WI38 (cell line): ENCODE measurements around the gene EMC7.
"Not testable (repeated sequence)": the region's sequence is repeated elsewhere in the genome, so short reads cannot be mapped to it uniquely, and the experiment has no call there.

Source experiments
- H3K4me3 ChIP-seq: 2 replicates; pipeline ENCODE4 v1.5.1; 2011; ENCODE audit warnings: low read depth, mild to moderate bottlenecking, control low read depth, low read length
- CTCF ChIP-seq: IDR thresholded peaks from 2 replicates; pipeline ENCODE4 v1.5.1; 2012; ENCODE audit warnings: low read depth, mild to moderate bottlenecking, control low read depth, low read length

EMC7 gene

DNA sequence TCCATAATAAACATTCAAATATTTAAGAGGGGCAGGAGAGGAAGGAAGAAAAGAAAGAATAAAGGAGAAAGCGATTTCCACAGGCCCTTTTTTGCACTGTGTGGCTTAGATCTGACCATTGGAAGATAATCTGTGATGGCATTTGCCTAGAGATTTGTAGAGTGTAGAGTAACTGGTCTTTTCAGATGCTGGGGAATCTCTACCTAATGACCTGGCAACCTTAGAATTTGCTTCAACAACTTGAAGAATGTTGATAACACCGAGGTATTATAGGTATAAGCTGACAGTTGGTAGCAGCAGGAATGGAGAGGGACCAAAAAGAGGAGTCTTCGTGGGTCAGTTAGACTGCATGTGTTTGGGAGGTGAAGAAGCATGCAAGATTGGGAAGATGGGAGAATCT, 41.7 kb downstream of the EMC7 start:
- no peak for TF ChIP-seq CTCF
- H3K4me3 ChIP-seq, result no peak overlapping the region

DNA sequence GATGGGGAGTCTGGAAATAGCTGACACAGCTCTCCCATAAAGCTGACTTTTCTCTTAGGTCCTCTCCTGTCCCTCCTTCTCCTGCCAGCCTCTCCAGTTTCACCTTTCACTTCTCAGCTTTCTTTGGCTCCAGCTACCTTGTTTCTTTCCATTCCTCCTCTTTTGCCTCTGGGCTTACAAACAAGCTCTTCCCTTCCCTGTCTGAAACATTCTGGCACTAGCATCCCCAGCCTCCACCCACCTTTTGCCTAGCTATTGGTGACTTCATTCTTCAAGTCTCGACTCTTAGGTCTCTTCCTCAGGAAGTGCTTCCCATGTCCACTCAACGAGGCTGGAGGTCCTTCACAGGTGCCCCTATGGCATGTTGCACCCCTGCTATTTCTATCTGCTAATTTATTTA, 42.2 kb downstream of the EMC7 start:
- no peak overlapping the region for H3K4me3 ChIP-seq
- no peak for TF ChIP-seq CTCF

DNA sequence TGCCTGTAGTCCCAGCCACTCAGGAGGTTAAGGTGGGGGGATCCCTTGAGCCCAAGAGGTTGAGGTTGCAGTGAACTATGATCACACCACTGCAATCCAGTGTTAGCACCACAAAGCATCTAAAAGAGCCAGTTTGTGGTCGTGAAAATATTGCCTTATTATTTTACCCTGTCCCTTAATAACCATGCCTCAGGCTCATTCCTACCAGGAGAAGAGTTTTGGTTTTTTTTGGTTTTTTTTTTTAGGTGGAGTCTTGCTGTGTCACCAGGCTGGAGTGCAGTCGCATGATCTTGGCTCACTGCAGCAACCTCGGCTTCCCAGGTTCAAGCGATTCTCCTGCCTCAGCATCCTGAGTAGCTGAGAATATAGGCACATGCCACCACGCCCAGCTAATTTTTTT, 44.8 kb downstream of the EMC7 start:
- no peak for TF ChIP-seq CTCF
- no peak overlapping the region for H3K4me3 ChIP-seq

DNA sequence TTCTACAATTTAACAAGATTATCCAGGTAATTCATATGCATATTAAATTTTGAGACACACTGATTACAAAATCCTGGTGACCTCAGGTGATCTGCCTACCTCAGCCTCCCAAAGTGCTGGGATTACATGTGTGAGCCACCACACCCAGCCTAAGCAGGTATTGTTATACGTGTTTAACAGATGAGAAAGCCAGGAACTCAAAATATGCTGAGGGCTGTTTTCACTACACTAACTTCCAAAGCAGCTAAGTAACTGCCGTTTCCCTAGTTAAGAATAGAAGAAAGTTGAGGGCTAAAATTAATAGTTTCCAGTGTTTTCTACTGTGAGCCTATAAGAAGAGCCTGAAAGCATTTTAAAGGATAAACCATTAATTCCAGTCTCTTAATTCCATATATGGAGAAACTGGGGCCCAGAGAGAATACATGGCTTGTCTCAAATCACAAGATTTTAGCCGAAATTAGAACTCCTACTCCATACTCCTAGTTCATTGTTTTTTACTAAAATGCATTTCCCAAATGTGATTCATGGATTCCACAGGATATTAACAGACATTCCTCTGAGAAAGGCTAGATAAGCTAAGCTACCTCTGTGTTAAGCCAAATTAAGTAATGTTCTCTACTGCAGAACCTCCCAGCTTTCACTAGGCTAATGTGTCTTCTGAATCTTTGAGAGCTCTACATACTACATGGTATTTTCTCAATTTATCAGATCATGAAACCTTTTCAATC, 45.6 kb downstream of the EMC7 start:
- no peak overlapping the region for H3K4me3 ChIP-seq
- TF ChIP-seq CTCF, result no peak

DNA sequence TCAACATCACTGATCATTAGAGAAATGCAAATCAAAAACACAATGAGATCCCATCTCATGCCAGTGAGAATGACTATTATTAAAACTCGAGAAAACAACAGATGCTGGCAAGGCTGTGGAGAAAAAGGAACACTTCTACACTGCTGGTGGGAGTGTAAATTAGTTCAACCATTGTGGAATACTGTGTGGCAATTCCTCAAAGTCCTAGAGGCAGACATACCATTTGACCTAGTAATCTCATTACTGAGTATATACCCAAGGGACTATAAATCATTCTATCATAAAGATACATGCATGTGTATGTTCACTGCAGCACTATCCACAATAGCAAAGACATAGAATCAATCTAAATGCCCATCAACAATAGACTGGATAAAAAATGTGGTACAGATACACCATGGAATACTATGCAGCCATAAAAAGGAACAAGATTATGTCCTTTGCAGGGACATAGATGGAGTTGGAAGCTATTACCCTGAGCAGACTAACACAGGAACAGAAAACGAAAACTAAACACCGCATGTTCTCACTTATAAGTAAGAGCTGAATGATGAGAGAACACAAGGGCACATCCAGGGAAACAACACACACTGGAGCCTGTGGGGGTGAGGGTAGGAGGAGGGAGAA, 47.5 kb downstream of the EMC7 start:
- TF ChIP-seq CTCF, result no peak
- H3K4me3 ChIP-seq, result no peak overlapping the region

- not testable (repeated sequence) for H3K4me3 ChIP-seq
Observed at GRCh38 chr15:34050385-34050784, 51.3 kb downstream of the EMC7 start.

DNA sequence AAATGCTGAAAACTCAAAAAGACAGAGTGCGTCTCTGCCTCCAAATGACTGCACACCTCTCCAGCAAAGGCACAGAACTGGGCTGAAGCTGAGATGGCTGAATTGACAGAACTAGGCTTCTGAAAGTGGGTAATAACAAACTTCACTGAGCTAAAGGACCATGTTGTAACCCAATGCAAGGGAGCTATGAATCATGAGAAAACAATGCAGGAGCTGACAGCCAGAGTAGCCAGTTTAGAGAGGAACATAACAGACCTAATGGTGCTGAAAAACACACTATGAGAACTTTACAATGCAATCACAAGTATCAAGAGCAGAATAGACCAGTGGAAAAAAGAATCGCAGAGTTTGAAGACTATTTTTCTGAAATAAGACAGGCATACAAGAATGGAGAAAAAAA, 52.5 kb downstream of the EMC7 start:
- TF ChIP-seq CTCF, result no peak
- no peak overlapping the region for H3K4me3 ChIP-seq
